ENCODE measurements around the gene GLP2R.

- TF ChIP-seq CTCF (IDR thresholded peaks at IDR 0.05), result no peak
- TF ChIP-seq POLR2A (IDR thresholded peaks at IDR 0.05), result no peak
Observed at GRCh38 chr17:9900784-9901183, 75.1 kb downstream of the GLP2R start.
